Omental fat pad (tissue), 4 donors: ENCODE data around the gene BCL2L11. TPM values are rescaled to one million over a fixed set of nuclear protein-coding genes. Genes with fewer than 3 reads are reported as not detected.
A peak's percentile ranks its signal among the peaks of the same experiment; 100 is the strongest.

Source experiments
- ATAC-seq: fragments of 150-250 bp; one replicate; pipeline ENCODE4 v1.9.1; 2016; ENCODE audit warnings: mild to moderate bottlenecking, moderate library complexity; ENCODE audit not compliant: low FRiP score
- DNase-seq: peaks from one replicate; pipeline ENCODE4 v3.0.0-alpha.2; 2019; ENCODE audit warnings: low spot score
- CTCF ChIP-seq, 3 donors: fragments of 450-650 bp; IDR thresholded peaks; one replicate each; pipeline ENCODE4 v1.5.1; 2016 to 2017; ENCODE audit warnings: antibody characterized with exemption in 3 of 3, mild to moderate bottlenecking in 3 of 3, moderate library complexity in 2 of 3
- total RNA-seq, 4 donors: library from RNA; depleted of rRNA; stranded (reverse); fragments of >200 nt; gene quantifications; one replicate each; pipeline ENCODE4 v1.1.0, GENCODE V29; 2016

Gene BCL2L11
- total RNA-seq, 4 donors from 2014 or later: 16.1 to 20.2 (median 17.9) TPM

DNA sequence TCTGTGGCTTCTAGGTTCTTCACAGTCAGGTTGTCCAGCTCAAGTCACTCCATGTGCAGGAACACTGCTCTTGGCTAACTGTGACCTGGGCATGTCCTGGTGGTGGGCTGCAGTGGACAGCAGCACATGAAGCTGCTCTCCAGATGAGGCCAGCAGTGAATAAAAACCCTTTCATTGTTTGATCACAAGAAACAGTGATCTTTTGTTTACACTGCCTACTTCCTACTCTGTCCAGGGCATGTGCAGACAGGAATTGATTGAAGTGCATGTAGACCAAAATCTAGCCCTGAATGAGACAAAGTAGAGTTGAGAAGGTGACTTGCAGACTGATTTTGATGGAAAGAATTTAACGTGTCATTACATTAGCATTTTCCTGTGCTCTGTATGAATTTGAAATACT is 34.9 kb downstream of the BCL2L11 start:
- no peak for DNase-seq
- no peak for ATAC-seq
- no peak for TF ChIP-seq CTCF (IDR thresholded peaks at IDR 0.05)

DNA sequence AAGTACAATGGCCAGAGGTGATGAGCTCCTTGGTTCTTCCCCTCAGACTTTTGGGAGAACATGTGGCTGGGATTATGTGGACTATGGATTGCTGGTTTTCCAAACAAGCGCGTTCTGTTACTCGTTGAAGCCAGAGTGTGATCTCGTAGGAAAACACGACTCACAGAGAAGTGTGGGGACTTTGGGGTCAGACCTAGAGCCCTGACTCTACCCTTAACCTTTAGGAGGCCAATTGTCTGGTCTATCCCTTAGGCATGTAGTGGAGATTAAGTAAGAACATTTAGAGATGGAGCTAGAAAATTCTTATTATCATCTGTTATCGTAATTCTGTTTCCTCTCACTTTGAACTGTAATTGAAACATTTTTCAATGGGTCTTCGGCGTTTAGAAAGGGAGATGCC is 35.8 kb downstream of the BCL2L11 start:
- ATAC-seq (no peak), DNase-seq (no peak)
- TF ChIP-seq CTCF (IDR thresholded peaks at IDR 0.05): no peak

GRCh38 chr2:111157071-111157661 is 36.5 kb downstream of the BCL2L11 start:
- no peak for TF ChIP-seq CTCF (IDR thresholded peaks at IDR 0.05)
- DNase-seq (no peak), ATAC-seq (no peak)

GRCh38 chr2:111157798-111158197 is 37.1 kb downstream of the BCL2L11 start:
- DNase-seq (no peak), ATAC-seq (no peak)
- TF ChIP-seq CTCF (IDR thresholded peaks at IDR 0.05): no peak

- DNase-seq (no peak), ATAC-seq (no peak)
- no peak for TF ChIP-seq CTCF (IDR thresholded peaks at IDR 0.05)
Measured at GRCh38 chr2:111159641-111160040, 38.9 kb downstream of the BCL2L11 start.

DNA sequence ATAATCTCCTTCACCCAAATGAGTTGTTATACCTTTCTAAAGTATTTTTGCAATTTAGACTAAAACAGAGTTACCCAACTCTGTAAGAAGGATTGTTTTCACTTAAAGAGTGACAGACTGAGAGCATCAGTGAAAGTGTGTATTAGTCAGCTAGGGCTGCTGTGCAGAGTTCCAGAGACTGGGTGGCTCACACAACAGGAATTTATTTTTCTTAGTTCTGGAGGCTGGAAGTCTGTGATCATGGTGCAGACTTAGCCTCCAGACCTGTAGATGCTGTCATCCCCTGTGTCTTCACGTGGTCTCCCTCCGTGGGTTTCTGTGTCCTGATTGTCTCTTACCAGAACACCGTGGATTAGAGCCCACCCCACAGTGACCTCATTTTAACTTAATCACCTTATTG is 40.0 kb downstream of the BCL2L11 start:
- TF ChIP-seq CTCF (IDR thresholded peaks at IDR 0.05): no peak
- DNase-seq (no peak), ATAC-seq (peak; percentile 70)

GRCh38 chr2:111161971-111162370 is 41.3 kb downstream of the BCL2L11 start:
- no peak for ATAC-seq
- no peak for DNase-seq
- TF ChIP-seq CTCF (IDR thresholded peaks at IDR 0.05): no peak
